ENCODE data around the gene FAM229B. TPM values are rescaled to one million over a fixed set of nuclear protein-coding genes. Genes with fewer than 3 reads are reported as not detected.
A peak's percentile ranks its signal among the peaks of the same experiment; 100 is the strongest.

FAM229B gene
- total RNA-seq, 2 donors from 2014 or later = 3.6 to 4.4 TPM

- 46 to 61% methylated on average over 5 of the region's 5 CpGs for WGBS, 2 donors
- H3K27me3 ChIP-seq = no peaks in the 10 kb centered on the region
- H3K36me3 ChIP-seq (replicated peaks in 1 of 2; ENCODE audit: insufficient read depth in 1 of 2, low read depth in 2 of 2) = no peaks in the 10 kb centered on the region
- no peaks in the 10 kb centered on the region for H3K4me1 ChIP-seq
- DNase-seq (no peak), ATAC-seq (no peak)
- no peak for TF ChIP-seq CTCF (IDR thresholded peaks at IDR 0.05)
- TF ChIP-seq POLR2A (IDR thresholded peaks at IDR 0.05) = no peak
- intact Hi-C loops (cut with DNase I) = no loop called here
- H3K27ac ChIP-seq = no peak overlapping the region
- no peak overlapping the region for H3K4me3 ChIP-seq
- H3K9me3 ChIP-seq = no peaks in the 10 kb centered on the region
Observed at GRCh38 chr6:112128208-112128607, 40.8 kb downstream of the FAM229B start.

- ATAC-seq = no peak
- Histone ChIP-seq H3K4me1 (no peaks in the 10 kb centered on the region), H3K9me3 (no peaks in the 10 kb centered on the region), H3K27me3 (no peaks in the 10 kb centered on the region), H3K36me3 (replicated peaks in 1 of 2; ENCODE audit: insufficient read depth in 1 of 2, low read depth in 2 of 2) (no peaks in the 10 kb centered on the region), H3K27ac (no peak overlapping the region), H3K4me3 (no peak overlapping the region)
- DNase-seq = no peak
- TF ChIP-seq POLR2A (IDR thresholded peaks at IDR 0.05) (no peak), CTCF (IDR thresholded peaks at IDR 0.05) (no peak)
- WGBS, 2 donors = 60 to 61% methylated on average over 3 of the region's 3 CpGs
- intact Hi-C loops (cut with DNase I) = no loop called here
Observed at GRCh38 chr6:112130878-112131277, 43.5 kb downstream of the FAM229B start.

GRCh38 chr6:112139052-112139451 lies 51.7 kb downstream of the FAM229B start:
- H3K27me3 ChIP-seq = no peaks in the 10 kb centered on the region
- intact Hi-C loops (cut with DNase I) = no loop called here
- H3K27ac ChIP-seq = no peak overlapping the region
- TF ChIP-seq CTCF (IDR thresholded peaks at IDR 0.05) (no peak), POLR2A (IDR thresholded peaks at IDR 0.05) (no peak)
- no peak for ATAC-seq
- H3K36me3 ChIP-seq (replicated peaks in 1 of 2; ENCODE audit: insufficient read depth in 1 of 2, low read depth in 2 of 2) = no peaks in the 10 kb centered on the region
- H3K4me1 ChIP-seq = no peaks in the 10 kb centered on the region
- no peak overlapping the region for H3K4me3 ChIP-seq
- WGBS, 2 donors = 38 to 44% methylated on average over 8 of the region's 8 CpGs
- H3K9me3 ChIP-seq = no peaks in the 10 kb centered on the region
- no peak for DNase-seq

- Histone ChIP-seq H3K27ac (no peak overlapping the region), H3K4me3 (no peak overlapping the region), H3K9me3 (no peaks in the 10 kb centered on the region), H3K4me1 (no peaks in the 10 kb centered on the region), H3K36me3 (replicated peaks in 1 of 2; ENCODE audit: insufficient read depth in 1 of 2, low read depth in 2 of 2) (no peaks in the 10 kb centered on the region), H3K27me3 (no peaks in the 10 kb centered on the region)
- no peak for ATAC-seq
- WGBS, 2 donors = 73 to 84% methylated on average over 2 of the region's 2 CpGs
- intact Hi-C loops (cut with DNase I) = no loop called here
- no peak for DNase-seq
- no peak for TF ChIP-seq POLR2A (IDR thresholded peaks at IDR 0.05)
- TF ChIP-seq CTCF (IDR thresholded peaks at IDR 0.05) = no peak
Observed at GRCh38 chr6:112141707-112142106, 54.3 kb downstream of the FAM229B start.

GRCh38 chr6:112144145-112144926 lies 56.9 kb downstream of the FAM229B start:
- Histone ChIP-seq H3K27ac (no peak overlapping the region), H3K27me3 (no peaks in the 10 kb centered on the region), H3K36me3 (replicated peaks in 1 of 2; ENCODE audit: insufficient read depth in 1 of 2, low read depth in 2 of 2) (no peaks in the 10 kb centered on the region), H3K9me3 (no peaks in the 10 kb centered on the region), H3K4me3 (no peak overlapping the region), H3K4me1 (no peaks in the 10 kb centered on the region)
- TF ChIP-seq CTCF (IDR thresholded peaks at IDR 0.05) = no peak
- TF ChIP-seq POLR2A (IDR thresholded peaks at IDR 0.05) = no peak
- 71 to 77% methylated on average over 12 of the region's 12 CpGs for WGBS, 2 donors
- DNase-seq (peak in 1 of 4 donors; percentile 12), ATAC-seq (no peak)
- intact Hi-C loops (cut with DNase I) = no loop called here

Data from body of pancreas (tissue), 4 donors.